HL-60 (cell line): ENCODE results near the gene TAF3.

Source experiments
- DNase-seq, 2 experiments: peaks; one replicate each; pipeline ENCODE4 v3.0.0-alpha.2; 2010 to 2020; ENCODE audit warnings: low read depth in 1 of 2, low spot score in 1 of 2
- H3K27ac ChIP-seq: fragments of 250-450 bp; sonication (Bioruptor Pico); replicated peaks from 2 replicates; pipeline ENCODE4 v1.5.1; 2020; ENCODE audit warnings: mild to moderate bottlenecking, moderate library complexity
- H3K27me3 ChIP-seq: fragments of 250-450 bp; sonication (Bioruptor Pico); 2 replicates; pipeline ENCODE4 v1.5.1; 2021; ENCODE audit warnings: mild to moderate bottlenecking, moderate library complexity; ENCODE audit not compliant: insufficient read depth, poor library complexity, severe bottlenecking
- H3K4me3 ChIP-seq: replicated peaks from 2 replicates; pipeline ENCODE4 v1.5.1; 2011; ENCODE audit warnings: mild to moderate bottlenecking, control low read depth, low read length; ENCODE audit not compliant: insufficient read depth
- CTCF ChIP-seq: IDR thresholded peaks from one replicate; pipeline ENCODE4 v1.5.1; 2011; ENCODE audit warnings: low read length, control low read depth, inconsistent platforms; ENCODE audit not compliant: insufficient read depth
- GABPA ChIP-seq: IDR thresholded peaks from 2 replicates; pipeline ENCODE4 v1.6.1; 2012; ENCODE audit warnings: low read depth
- POLR2AphosphoS5 ChIP-seq: IDR thresholded peaks from 2 replicates; pipeline ENCODE4 v1.6.1; 2012; ENCODE audit warnings: low read depth
- REST ChIP-seq: IDR thresholded peaks from 2 replicates; pipeline ENCODE4 v1.6.1; 2012; ENCODE audit warnings: low read depth; ENCODE audit not compliant: insufficient replicate concordance
- SPI1 ChIP-seq: IDR thresholded peaks from 2 replicates; pipeline ENCODE4 v1.6.1; 2012; ENCODE audit warnings: low read depth, mild to moderate bottlenecking, borderline replicate concordance

TAF3 gene

GRCh38 chr10:7948371-7949000, 130.2 kb downstream of the TAF3 start:
- H3K27ac ChIP-seq: no peak overlapping the region

GRCh38 chr10:7950981-7951847, 132.9 kb downstream of the TAF3 start:
- Histone ChIP-seq H3K4me3 (no peak overlapping the region), H3K27ac (no peak overlapping the region), H3K27me3 (no peaks in the 10 kb centered on the region)
- DNase-seq: no peak
- no peak for TF ChIP-seq REST
- TF ChIP-seq POLR2AphosphoS5: no peak
- TF ChIP-seq GABPA: no peak
- no peak for TF ChIP-seq SPI1
- no peak for TF ChIP-seq CTCF

More at GRCh38 chr10:7948371-7949000, 130.2 kb downstream of the TAF3 start:
- no peaks in the 10 kb centered on the region for H3K27me3 ChIP-seq
- H3K4me3 ChIP-seq: no peak overlapping the region
- no peak for DNase-seq
- TF ChIP-seq POLR2AphosphoS5 (no peak), SPI1 (no peak), CTCF (no peak), REST (no peak), GABPA (no peak)

- H3K27me3 ChIP-seq: no peaks in the 10 kb centered on the region
- no peak for DNase-seq
- no peak overlapping the region for H3K4me3 ChIP-seq
- H3K27ac ChIP-seq: no peak overlapping the region
- TF ChIP-seq POLR2AphosphoS5: no peak
- TF ChIP-seq GABPA: no peak
- TF ChIP-seq REST: no peak
- TF ChIP-seq SPI1: no peak
- TF ChIP-seq CTCF: no peak
Observed at GRCh38 chr10:7952266-7952665, 134.0 kb downstream of the TAF3 start.
